ENCODE data around the gene SPOCK1.
"Not testable (repeated sequence)": the region's sequence is repeated elsewhere in the genome, so short reads cannot be mapped to it uniquely, and the experiment has no call there.

SPOCK1 gene

GRCh38 chr5:137254119-137255090, 244.7 kb downstream of the SPOCK1 start:
- no peak for DNase-seq

- no peak for DNase-seq
These were observed 246.6 kb downstream of the SPOCK1 start for GRCh38 chr5:137252512-137252911.

GRCh38 chr5:137250421-137250820, 248.7 kb downstream of the SPOCK1 start:
- no peak for DNase-seq

- no peak for DNase-seq
These were observed 250.6 kb downstream of the SPOCK1 start for GRCh38 chr5:137248527-137248926.

GRCh38 chr5:137245438-137245837, 253.7 kb downstream of the SPOCK1 start:
- DNase-seq = no peak

GRCh38 chr5:137240285-137240684, 258.8 kb downstream of the SPOCK1 start:
- no peak for DNase-seq

- DNase-seq = no peak
These were observed 262.1 kb downstream of the SPOCK1 start for GRCh38 chr5:137236849-137237507.

- no peak for DNase-seq
These were observed 262.9 kb downstream of the SPOCK1 start for GRCh38 chr5:137236252-137236651.

- DNase-seq = no peak
These were observed 263.9 kb downstream of the SPOCK1 start for GRCh38 chr5:137234973-137235943.

GRCh38 chr5:137233726-137234125, 265.4 kb downstream of the SPOCK1 start:
- no peak for DNase-seq

GRCh38 chr5:137233304-137233703, 265.8 kb downstream of the SPOCK1 start:
- not testable (repeated sequence) for DNase-seq

- DNase-seq = no peak
These were observed 267.6 kb downstream of the SPOCK1 start for GRCh38 chr5:137231540-137231939.

- no peak for DNase-seq
These were observed 270.3 kb downstream of the SPOCK1 start for GRCh38 chr5:137228816-137229215.

GRCh38 chr5:137226081-137226480, 273.0 kb downstream of the SPOCK1 start:
- no peak for DNase-seq

- DNase-seq = no peak
These were observed 275.5 kb downstream of the SPOCK1 start for GRCh38 chr5:137223324-137224295.

GRCh38 chr5:137221943-137222342, 277.2 kb downstream of the SPOCK1 start:
- no peak for DNase-seq

GRCh38 chr5:137220523-137220927, 278.6 kb downstream of the SPOCK1 start:
- no peak for DNase-seq

- DNase-seq = no peak
These were observed 280.2 kb downstream of the SPOCK1 start for GRCh38 chr5:137218896-137219295.

- DNase-seq = no peak
These were observed 280.7 kb downstream of the SPOCK1 start for GRCh38 chr5:137218471-137218870.

GRCh38 chr5:137217599-137218200, 281.4 kb downstream of the SPOCK1 start:
- DNase-seq = no peak

- DNase-seq = no peak
These were observed 282.0 kb downstream of the SPOCK1 start for GRCh38 chr5:137216976-137217598.

All from stimulated activated CD4-positive, alpha-beta T cell treated with anti-CD3 and anti-CD28 coated beads, Interleukin-15, amount 100 ng/mL, for 24 hours (primary cell).